Fibroblast of skin of abdomen (primary cell): ENCODE results near the gene IQGAP2.

Experiments used
- DNase-seq: peaks from one replicate; pipeline ENCODE4 v3.0.0-alpha.2; 2013

IQGAP2 gene

GRCh38 chr5:76479973-76480667 lies 77.0 kb downstream of the IQGAP2 start:
- no peak for DNase-seq

GRCh38 chr5:76482984-76483383 lies 79.9 kb downstream of the IQGAP2 start:
- no peak for DNase-seq

- no peak for DNase-seq
Observed at GRCh38 chr5:76483433-76483832, 80.3 kb downstream of the IQGAP2 start.

GRCh38 chr5:76483881-76484280 lies 80.8 kb downstream of the IQGAP2 start:
- DNase-seq, result no peak

- DNase-seq, result no peak
Observed at GRCh38 chr5:76485511-76485910, 82.4 kb downstream of the IQGAP2 start.

GRCh38 chr5:76487386-76487785 lies 84.3 kb downstream of the IQGAP2 start:
- DNase-seq, result no peak

GRCh38 chr5:76487821-76488220 lies 84.7 kb downstream of the IQGAP2 start:
- no peak for DNase-seq

GRCh38 chr5:76488969-76489368 lies 85.9 kb downstream of the IQGAP2 start:
- DNase-seq, result no peak

GRCh38 chr5:76489877-76490688 lies 87.0 kb downstream of the IQGAP2 start:
- no peak for DNase-seq

- DNase-seq, result no peak
Observed at GRCh38 chr5:76490960-76491359, 87.9 kb downstream of the IQGAP2 start.

- no peak for DNase-seq
Observed at GRCh38 chr5:76492819-76493189, 89.7 kb downstream of the IQGAP2 start.

- no peak for DNase-seq
Observed at GRCh38 chr5:76493190-76493837, 90.2 kb downstream of the IQGAP2 start.

GRCh38 chr5:76494201-76494600 lies 91.1 kb downstream of the IQGAP2 start:
- no peak for DNase-seq

- no peak for DNase-seq
Observed at GRCh38 chr5:76495870-76496269, 92.8 kb downstream of the IQGAP2 start.

- no peak for DNase-seq
Observed at GRCh38 chr5:76497065-76497460, 94.0 kb downstream of the IQGAP2 start.

GRCh38 chr5:76497986-76498717 lies 95.1 kb downstream of the IQGAP2 start:
- DNase-seq, result no peak

- no peak for DNase-seq
Observed at GRCh38 chr5:76499507-76500161, 96.5 kb downstream of the IQGAP2 start.

GRCh38 chr5:76500633-76501393 lies 97.7 kb downstream of the IQGAP2 start:
- DNase-seq, result peak; percentile 36

GRCh38 chr5:76503929-76504328 lies 100.8 kb downstream of the IQGAP2 start:
- DNase-seq, result no peak

GRCh38 chr5:76504901-76505564 lies 101.9 kb downstream of the IQGAP2 start:
- DNase-seq, result no peak

- DNase-seq, result no peak
Observed at GRCh38 chr5:76513476-76513875, 110.4 kb downstream of the IQGAP2 start.
